NCI-H82 treated with DMSO at 0.1 percent for 48 hours (cell line): ENCODE results near the gene TNFRSF18.
"Not testable (repeated sequence)": the region's sequence is repeated elsewhere in the genome, so short reads cannot be mapped to it uniquely, and the experiment has no call there.

Source experiments
- DNase-seq: peaks from one replicate; lab custom pipeline; 2025; ENCODE audit not compliant: unreplicated experiment; lab: John Stamatoyannopoulos, UW

Gene TNFRSF18

DNA sequence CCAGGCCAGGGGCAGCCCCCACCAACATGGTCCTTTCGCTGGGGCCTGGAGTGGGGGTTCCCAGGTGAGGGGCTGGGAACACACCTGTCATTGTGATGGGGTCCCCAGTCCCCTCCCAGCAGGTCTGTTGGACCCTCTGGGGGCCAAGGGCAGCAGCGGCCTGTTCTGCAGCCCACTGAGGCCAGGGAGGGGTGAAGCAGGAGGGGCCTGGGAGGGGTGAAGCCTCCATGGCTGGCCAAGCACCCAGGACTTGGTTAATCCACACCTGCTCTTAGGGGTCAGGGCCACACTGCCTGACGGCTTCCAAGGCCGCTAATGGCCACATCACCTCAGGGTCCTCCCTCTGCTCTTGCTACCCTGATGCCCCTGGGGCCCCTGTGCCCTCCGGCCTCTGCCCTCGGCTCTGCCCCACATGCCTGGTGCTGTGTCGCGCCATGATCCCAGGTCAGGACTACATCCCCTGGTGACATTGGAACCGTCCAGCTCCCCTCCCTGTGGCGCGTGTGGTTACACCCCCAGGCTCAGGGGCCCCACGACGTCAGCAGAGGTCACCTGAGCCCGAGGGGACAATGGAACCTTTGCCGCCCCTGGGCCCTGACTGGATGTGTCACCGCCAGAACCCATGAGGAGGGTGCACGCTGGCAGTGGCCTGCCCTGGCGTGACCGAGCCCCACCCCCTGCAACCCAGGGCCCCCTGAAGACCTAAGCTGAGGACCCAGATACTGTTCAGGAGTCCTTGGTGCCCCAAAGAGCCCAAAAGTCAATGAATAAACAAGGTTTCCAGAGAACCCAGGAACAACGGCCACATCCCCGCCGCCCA lies 7.0 kb downstream of the TNFRSF18 start:
- no peak for DNase-seq

DNA sequence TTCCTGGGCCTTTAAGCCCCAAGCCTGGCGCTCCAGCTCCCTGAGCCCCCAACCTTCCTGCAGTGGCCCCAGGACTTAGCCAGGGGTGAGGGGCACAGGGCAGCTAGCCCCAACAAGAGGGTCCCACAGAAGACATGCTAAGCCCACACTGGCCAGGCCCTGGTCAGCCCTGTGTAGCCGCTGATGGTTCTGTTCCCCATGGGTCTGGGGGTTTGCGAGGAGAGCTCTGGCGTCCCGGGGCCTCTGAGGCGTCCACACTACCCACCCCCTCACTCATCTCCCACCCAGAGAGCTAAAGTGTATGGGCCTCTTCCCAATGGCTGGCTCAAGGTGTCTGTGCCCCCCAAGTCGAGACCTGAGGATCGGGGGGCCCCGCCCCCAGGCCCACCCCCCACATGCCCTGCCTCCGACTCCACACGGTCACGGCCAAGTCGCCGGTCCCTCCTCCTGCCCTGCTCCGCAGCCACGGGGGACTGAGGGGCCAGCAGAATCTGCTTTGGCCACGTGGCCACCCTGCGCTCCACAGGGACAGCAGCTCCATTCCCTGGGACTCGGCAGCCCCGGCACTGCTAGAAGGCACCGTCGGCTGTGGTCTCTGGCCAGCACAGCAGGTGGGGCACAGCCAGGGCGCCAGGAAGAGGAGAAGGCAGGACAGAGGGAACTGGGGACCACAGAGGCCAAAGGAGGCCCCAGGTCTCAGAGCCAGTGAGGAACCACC lies 7.8 kb downstream of the TNFRSF18 start:
- no peak for DNase-seq

DNA sequence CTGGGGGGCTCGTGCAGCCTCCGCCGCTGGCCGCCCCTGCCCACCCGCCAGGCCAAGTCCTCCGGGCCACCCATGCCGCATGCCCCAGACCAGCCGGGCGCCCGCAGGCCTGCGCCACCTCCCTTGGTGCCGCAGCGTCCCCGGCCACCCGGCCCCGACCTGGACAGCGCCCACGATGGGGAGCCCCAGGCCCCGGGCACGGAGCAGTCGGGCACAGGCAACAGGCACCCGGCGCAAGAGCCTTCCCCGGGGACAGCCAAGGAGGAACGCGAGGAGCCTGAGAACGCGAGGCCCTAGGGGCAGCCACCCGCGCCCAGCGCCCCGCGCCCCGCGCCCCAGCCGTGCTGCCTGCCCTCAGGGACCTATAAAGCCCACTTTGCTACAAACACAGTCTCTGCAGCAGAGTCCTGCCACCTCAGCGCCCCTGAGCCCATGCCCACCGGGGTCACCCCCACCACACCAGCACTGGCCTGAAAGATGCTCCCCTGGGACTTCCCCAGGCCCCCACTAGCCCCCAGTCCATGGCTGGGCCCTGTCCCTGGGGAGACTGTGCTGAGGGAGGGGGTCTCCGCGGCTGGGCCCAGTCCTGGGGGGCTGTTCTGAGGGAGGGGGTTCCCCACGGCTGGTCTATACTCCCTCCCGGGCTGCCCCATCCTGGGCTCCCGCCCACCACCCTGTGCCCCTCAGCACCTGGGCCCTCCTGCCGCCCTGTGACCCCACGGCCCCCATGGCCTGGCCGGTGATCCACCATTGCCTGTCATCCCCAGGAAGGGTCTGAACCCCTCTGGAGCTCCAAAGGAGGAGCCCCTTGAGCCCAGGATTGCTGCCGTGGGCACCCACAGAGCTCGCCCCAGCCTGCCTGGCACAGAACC lies 8.6 kb downstream of the TNFRSF18 start:
- no peak for DNase-seq

DNA sequence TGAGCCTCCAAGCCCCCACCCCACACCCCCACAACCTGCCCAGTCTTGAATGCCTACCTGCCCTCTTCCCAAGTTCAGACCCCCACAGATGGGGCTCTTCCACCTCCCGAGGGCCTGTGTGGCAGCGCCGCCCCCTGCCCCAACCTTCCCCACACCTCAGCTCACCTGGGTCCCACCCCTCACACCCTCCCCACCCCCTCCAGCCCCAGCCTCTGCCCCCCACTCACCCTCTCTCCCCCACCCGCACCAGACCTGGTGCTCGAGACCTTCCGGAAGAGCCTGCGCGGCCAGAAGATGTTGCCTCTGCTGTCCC lies 9.2 kb downstream of the TNFRSF18 start:
- DNase-seq, result no peak

DNA sequence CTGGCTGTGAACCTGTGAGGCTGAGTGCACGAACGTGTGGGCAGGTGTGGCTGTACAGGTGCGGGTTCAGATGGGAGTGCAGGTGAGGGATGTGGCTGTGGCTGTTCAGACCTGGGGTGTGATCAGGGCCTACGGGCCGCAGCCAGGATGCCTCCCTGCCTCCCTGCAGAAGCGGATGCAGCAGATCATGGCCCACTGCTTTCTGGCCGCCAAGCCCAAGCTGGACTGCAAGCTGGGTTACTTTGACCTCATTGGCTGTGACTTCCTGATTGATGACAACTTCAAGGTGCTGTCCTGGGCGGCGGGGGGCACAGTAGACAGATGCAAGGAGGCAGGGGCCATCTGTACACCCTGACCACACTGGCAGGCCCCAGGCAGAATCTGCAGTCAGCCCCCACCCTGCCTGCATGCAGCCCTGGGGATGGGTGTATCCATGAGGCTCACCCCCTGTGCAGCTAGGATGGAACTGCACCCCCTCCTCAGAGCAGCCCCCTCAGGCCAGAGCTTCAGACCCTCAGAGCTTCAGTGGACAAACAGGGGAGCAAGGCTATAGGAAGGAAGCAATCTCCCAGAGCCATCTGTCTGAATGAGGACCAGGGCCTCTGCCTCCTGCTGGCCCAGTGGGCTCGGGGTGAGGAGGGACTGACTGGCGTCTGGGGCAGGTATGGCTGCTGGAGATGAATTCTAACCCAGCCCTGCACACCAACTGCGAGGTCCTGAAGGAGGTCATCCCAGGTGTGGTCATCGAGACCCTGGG lies 9.8 kb downstream of the TNFRSF18 start:
- DNase-seq, result no peak

DNA sequence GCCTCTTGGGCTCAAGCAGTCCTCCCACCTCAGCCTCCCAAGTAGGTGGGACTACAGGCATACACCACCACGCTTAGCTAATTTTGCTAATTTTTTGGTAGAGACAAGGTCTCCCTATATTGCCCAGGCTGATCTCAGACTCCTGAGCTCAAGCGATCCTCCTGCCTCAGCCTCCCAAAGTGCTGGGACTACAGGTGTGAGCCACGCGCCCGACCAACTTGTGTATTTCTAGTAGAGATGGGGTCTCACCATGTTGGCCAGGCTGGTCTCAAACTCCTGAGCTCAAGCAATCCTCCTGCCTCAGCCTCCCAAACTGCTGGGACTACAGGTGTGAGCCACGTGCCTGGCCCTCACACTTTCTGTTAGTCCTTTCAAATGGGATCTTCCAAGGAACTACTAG lies 10.7 kb downstream of the TNFRSF18 start:
- DNase-seq, result not testable (repeated sequence)

DNA sequence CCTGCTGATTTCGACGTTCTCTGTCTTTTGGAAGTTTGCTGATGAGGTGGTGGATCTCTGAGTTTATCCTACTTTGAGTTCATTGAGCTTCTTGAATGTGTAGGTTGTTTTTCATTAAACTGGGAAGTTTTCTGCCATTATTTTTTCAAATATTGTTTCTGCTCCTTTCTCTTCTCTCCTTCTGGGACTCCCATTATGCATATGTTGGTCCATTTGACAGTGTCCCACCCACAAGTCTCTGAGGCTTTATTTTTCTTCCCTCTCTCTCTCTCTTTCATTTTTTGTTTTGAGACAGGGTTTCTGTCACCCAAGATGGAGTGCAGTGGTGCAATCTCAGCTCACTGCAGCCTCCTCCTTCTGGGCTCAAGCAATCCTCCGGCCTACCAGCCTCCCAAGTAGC lies 11.7 kb downstream of the TNFRSF18 start:
- no peak for DNase-seq

DNA sequence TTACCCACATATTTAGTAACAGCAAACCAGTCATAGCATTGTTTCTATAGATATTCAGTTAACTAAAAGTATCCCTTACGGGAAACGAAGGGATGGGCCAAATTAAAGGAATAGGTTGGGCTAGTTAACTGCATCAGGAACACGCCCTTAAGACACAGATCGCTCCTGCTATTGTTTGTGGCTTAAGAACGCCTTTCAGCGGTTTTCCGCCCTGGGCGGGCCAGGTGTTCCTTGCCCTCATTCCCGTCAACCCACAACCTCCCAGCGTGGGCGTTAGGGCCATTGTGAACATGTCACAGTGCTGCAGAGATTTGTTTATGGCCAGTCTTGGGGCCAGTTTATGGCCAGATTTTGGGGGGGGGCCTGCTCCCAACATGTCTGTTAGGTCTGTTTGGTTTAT lies 14.7 kb downstream of the TNFRSF18 start:
- no peak for DNase-seq

DNA sequence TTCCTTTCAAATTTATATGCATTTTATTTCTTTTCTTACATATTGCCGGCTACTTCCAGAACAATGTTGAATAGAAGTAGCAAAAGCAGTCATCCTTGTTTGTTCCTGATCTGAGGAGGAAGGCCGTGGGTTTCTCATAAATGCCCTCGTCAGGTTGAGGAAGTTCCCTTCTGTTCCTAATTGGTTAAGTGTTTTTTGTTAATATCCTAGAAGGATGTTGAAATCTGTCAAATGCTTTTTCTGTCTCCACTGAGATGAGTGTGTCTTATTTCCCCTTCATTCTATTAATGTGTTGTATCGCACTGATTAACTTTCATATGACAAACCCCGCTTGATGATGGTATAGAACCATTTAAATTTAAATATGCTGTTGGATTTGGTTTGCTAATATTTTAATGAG lies 17.3 kb downstream of the TNFRSF18 start:
- no peak for DNase-seq

DNA sequence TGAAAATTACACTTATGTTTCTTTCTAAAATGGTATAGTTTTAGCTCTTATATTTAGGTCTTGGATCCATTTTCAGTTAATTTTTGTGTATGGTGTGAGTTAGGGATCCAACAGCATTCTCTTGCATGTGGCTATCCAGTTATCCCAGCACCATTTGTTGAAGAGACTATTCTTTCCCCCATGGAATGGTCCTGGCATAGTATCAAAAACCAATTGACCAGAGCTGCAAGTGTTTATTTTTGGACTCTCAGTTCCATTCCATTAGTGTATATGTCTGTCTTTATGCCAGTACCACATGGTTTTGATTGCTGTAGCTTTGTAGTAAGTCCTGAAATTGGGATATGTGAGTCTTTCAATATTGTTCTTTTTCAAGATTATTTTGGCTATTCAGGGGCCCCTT lies 18.5 kb downstream of the TNFRSF18 start:
- no peak for DNase-seq

DNA sequence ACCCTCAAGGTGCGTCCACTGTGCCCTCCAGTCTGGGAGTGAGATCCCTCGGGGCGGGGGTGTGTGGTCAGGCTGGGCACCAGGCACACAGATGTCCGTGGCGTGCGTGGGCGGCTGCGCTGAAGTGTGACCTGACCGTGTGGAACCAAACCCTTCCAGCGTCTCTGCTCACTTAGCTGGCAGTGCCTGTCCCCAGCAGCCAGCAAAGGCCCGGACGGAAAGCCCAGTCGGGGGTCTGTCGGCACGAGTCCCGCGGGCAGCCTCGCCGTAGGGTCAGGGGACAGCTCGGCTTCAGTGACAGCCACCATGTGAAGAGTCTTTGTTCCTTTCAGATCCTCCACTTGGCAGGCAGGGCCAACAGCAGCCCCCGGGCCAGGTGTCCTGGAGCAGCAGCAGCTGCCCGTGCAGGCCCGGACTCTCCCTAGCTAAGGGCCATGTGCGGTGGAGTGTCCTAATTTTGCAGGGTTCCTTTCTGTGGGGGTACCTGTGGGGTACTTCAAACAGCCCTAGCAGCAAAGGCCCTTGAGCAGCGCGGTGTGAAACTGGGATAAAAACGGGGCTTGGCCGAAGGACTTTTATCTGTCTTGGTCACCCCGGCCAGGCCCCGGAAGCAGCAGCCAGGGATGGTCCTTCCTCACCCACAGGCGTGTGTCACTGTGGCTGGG lies 21.2 kb downstream of the TNFRSF18 start:
- DNase-seq, result no peak

DNA sequence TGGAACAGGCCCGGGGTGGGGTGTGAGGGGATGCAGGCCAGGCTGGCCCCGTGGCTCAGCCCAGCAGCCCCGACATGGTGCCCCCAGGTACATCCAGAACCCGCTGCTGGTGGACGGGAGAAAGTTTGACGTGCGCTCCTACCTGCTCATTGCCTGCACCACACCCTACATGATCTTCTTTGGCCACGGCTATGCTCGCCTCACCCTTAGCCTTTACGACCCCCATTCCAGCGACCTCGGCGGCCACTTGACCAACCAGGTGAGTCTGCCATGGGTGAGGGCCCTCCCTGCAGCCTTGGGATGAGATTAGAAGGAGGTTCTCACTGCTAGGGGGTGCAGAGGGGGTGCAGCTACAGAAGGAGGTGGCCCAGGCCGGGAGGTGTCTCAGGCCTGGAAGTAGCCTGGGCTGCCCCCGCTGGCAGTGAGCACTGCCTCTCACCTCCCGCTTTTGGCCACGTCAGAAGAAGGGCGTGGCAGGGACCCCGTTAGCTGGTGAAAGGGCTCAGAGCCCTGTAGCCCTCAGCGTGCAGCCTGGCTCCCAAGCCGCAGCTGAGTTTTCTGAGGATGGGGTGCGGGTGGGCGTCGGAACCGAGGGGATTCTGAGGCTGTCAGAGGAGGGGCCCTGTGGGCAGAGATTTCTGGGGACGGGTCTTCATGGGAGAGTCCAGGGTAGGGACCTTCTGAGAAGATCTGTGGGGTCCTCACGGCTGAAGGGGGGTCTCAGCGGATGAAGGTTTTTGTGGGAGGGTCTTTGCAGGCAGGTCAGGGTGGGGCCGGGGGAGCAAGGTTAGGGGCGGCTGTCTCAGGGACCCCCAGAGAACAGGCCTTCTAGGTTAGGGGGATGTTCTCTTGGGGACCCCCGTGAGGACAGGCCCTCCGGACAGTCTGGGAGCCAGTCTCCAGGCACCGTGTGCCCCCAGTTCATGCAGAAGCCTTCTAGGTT lies 22.3 kb downstream of the TNFRSF18 start:
- no peak for DNase-seq

DNA sequence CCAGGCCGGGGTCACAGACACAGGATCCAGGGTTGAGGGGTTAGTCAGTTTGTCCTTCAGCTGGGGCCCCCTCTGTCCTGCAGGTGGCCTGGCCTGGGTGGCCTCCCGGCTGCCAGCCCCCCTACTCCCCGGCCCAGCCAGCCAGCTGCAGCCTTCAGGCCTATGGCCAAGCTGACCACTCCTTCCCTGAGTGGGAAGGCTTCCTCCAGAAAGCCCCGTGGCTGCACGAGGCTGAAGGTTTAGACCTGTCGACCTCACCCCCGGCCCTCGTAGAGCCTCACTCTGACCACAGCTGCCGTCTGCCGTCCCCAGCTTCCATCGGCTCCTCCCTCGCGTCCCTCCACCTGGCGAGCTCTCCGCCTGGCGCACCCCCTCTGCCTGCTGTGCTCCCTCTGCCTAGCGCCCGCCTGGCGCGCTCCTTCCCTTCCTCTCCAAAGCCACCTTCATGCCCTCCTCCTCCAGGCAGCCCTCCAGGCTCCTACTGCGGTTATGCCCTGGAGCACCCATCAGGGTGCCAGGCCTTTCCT lies 23.1 kb downstream of the TNFRSF18 start:
- DNase-seq, result no peak

DNA sequence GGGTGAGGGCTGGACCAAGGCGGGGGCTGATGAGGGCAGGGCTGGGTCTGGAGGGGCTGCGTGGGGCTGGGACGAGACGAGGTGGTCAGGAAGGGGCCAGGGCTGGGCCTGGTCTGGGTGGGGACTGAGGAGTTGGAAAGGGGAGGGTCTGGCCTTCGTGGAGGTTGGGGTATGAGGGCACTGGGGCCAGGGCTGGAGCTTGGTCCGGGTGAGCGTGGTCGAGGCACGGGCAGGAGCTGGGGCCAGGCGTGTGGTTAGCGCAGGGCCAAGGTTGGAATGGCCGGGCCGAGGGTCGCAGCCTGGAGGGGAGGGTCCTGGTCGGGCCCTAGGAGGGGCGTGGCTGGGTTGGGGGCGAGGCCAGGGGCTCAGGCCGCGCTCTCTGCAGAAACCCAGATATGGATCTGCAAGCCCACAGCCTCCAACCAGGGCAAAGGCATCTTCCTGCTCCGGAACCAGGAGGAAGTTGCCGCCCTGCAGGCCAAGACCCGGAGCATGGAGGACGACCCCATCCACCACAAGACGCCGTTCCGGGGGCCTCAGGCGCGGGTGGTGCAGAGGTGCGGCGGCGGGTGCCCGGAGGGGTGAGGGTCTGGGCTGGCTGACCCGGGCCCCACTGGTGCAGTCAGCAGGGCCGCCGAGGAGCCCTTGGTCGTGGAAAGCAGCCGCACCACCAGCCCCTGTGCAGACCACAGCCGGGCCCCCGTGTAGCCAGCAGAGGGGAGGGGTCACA lies 23.7 kb downstream of the TNFRSF18 start:
- DNase-seq, result no peak

DNA sequence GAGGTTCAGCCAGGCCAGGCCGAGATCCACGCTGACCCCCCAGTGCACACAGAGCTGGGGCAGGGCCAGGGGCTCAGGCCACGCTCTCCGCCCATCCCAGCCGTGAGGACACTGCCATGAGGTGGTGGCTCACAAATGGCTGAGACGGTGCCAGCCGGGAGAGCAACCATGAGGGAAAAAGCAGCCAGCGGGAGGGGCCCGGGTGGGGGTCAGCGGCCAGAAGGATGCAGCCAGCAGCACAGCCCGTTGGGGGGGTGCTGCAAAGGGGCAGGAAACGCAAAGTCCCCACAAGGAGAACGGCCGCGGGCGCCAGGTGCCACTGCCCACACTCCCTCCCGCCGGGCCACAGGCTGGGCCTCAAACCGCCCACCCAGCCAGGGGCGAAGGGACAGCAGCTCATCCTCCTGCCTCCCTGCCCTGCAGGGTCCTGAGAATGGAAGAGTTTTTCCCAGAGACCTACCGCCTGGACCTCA lies 24.4 kb downstream of the TNFRSF18 start:
- no peak for DNase-seq

DNA sequence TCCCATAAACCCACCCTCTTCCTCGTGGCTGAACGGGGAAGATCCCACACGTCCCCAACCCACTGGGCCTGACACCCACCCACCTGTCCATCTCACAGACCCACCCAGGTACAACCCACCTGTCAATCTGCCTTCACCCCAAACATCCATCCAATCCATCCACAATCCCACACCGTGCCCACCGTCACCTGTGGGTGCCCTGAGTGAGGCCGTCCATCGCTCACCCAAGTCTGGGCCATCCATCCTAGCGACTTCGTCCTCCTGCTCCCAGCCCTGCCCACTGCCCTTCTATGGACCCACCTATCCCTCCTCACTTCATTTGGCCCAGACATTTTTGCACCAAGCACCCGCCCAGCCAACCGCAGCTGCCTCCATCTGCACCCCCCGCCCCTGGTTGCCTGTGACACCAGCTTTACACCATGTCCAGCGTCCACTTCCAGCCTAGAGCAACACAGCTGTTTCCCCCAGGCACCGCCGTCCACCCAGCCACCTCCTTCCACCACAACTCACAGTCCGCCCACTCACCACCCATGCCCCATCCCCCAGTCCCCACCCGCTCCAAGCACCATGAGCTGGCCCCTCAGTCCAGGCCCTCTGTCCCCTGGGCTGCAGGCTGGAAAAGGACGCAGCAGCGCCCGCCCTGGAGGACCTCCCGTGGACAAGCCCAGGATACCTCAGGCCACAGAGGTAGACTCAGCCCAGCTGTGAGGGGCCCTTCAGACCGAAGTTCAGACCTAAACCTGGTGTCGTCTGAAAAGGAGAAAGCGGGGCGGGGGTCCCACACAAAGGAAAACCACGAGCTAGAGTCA lies 25.1 kb downstream of the TNFRSF18 start:
- no peak for DNase-seq
